A673 (cell line): ENCODE measurements around the gene IGSF10.

Experiments
- EZH2 ChIP-seq: fragments of 200-600 bp; sonication (generic); IDR thresholded peaks from 2 replicates; pipeline ENCODE4 v1.6.1; 2017; ENCODE audit warnings: borderline replicate concordance, low read depth, mild to moderate bottlenecking, mixed read lengths, antibody characterized with exemption, low read length; ENCODE audit not compliant: poor library complexity, severe bottlenecking
- TF ChIP-seq, protein P1 (sequence below): fragments of 300-800, 200-600 bp; sonication (generic); conservative IDR thresholded peaks from 2 replicates; pipeline ENCODE4 v1.5.1; 2017; ENCODE audit warnings: low read depth, mild to moderate bottlenecking, antibody characterized with exemption, low read length, moderate library complexity, mixed read lengths

- TF ChIP-seq, protein P1, sequence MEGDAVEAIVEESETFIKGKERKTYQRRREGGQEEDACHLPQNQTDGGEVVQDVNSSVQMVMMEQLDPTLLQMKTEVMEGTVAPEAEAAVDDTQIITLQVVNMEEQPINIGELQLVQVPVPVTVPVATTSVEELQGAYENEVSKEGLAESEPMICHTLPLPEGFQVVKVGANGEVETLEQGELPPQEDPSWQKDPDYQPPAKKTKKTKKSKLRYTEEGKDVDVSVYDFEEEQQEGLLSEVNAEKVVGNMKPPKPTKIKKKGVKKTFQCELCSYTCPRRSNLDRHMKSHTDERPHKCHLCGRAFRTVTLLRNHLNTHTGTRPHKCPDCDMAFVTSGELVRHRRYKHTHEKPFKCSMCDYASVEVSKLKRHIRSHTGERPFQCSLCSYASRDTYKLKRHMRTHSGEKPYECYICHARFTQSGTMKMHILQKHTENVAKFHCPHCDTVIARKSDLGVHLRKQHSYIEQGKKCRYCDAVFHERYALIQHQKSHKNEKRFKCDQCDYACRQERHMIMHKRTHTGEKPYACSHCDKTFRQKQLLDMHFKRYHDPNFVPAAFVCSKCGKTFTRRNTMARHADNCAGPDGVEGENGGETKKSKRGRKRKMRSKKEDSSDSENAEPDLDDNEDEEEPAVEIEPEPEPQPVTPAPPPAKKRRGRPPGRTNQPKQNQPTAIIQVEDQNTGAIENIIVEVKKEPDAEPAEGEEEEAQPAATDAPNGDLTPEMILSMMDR = no peak
- no peak for TF ChIP-seq EZH2
Measured at GRCh38 chr3:151452841-151453240, 8.0 kb downstream of the IGSF10 start.
